HepG2 (cell line): ENCODE results near the gene MT4. TPM values are rescaled to one million over a fixed set of nuclear protein-coding genes. Genes with fewer than 3 reads are reported as not detected.

Experiments
- BRCA1 ChIP-seq: sonication (generic); formaldehyde crosslinking; IDR thresholded peaks from 2 replicates; pipeline ENCODE4 v1.4.0; 2020; ENCODE audit warnings: missing genetic modification reagents
- BRF2 ChIP-seq: sonication (generic); formaldehyde crosslinking; IDR thresholded peaks from 2 replicates; pipeline ENCODE4 v1.8.1; 2022; ENCODE audit warnings: mild to moderate bottlenecking, missing genetic modification reagents
- DNMT1 ChIP-seq: sonication (generic); formaldehyde crosslinking; IDR thresholded peaks from 2 replicates; pipeline ENCODE4 v1.5.1; 2020; ENCODE audit warnings: mild to moderate bottlenecking, missing genetic modification reagents
- GTF2F1 ChIP-seq: fragments of 150-350 bp; IDR thresholded peaks from 2 replicates; pipeline ENCODE4 v1.6.1; 2014; ENCODE audit warnings: low read length
- HNRNPH1 ChIP-seq: fragments of 200-400 bp; formaldehyde crosslinking; optimal IDR thresholded peaks from 2 replicates; pipeline ENCODE3; 2017; ENCODE audit warnings: mild to moderate bottlenecking, low read depth, low read length
- HOXA7 ChIP-seq: sonication (generic); formaldehyde crosslinking; IDR thresholded peaks from 2 replicates; pipeline ENCODE4 v1.8.1; 2022; ENCODE audit warnings: mild to moderate bottlenecking, missing genetic modification reagents, moderate library complexity
- IRX3 ChIP-seq: sonication (generic); formaldehyde crosslinking; IDR thresholded peaks from 2 replicates; pipeline ENCODE4 v1.8.1; 2023; ENCODE audit warnings: mild to moderate bottlenecking, low read depth, missing genetic modification reagents, borderline replicate concordance
- KLF12 ChIP-seq: sonication (generic); formaldehyde crosslinking; IDR thresholded peaks from 2 replicates; pipeline ENCODE4 v1.4.0; 2020; ENCODE audit warnings: missing genetic modification reagents, borderline replicate concordance
- KLF13 ChIP-seq: sonication (generic); formaldehyde crosslinking; IDR thresholded peaks from 2 replicates; pipeline ENCODE4 v1.4.0; 2020; ENCODE audit warnings: mild to moderate bottlenecking, missing genetic modification reagents
- MBD4 ChIP-seq: IDR thresholded peaks from 2 replicates; pipeline ENCODE4 v1.6.1; 2012; ENCODE audit warnings: low read length, inconsistent platforms, borderline replicate concordance
- NBN ChIP-seq: fragments of 450-650 bp; conservative IDR thresholded peaks from 2 replicates; pipeline ENCODE4 v1.6.1; 2017
- NFIC ChIP-seq: IDR thresholded peaks from 2 replicates; pipeline ENCODE4 v1.6.1; 2012; ENCODE audit warnings: mild to moderate bottlenecking, low read length, inconsistent platforms
- PPARG ChIP-seq: conservative IDR thresholded peaks from 2 replicates; pipeline ENCODE4 v1.6.1; 2016; ENCODE audit warnings: missing biosample characterization, missing genetic modification reagents
- TAF15 ChIP-seq: fragments of 200-400 bp; formaldehyde crosslinking; IDR thresholded peaks from one replicate; pipeline ENCODE4 v1.6.1; 2018; ENCODE audit warnings: mild to moderate bottlenecking, low read depth, low read length; ENCODE audit not compliant: poor library complexity, severe bottlenecking
- U2AF2 ChIP-seq: fragments of 200-400 bp; formaldehyde crosslinking; IDR thresholded peaks from 2 replicates; pipeline ENCODE4 v1.6.1; 2017; ENCODE audit warnings: low read depth, mild to moderate bottlenecking, low read length
- ZBTB4 ChIP-seq: sonication (generic); formaldehyde crosslinking; IDR thresholded peaks from 2 replicates; pipeline ENCODE4 v1.4.0; 2020; ENCODE audit warnings: missing genetic modification reagents, mild to moderate bottlenecking, borderline replicate concordance
- ZBTB7A ChIP-seq: sonication (generic); formaldehyde crosslinking; IDR thresholded peaks from 2 replicates; pipeline ENCODE4 v1.8.0; 2022; ENCODE audit warnings: mild to moderate bottlenecking, missing genetic modification reagents
- ZNF136 ChIP-seq: sonication (generic); formaldehyde crosslinking; IDR thresholded peaks from 2 replicates; pipeline ENCODE4 v1.8.1; 2022; ENCODE audit warnings: low read depth, mild to moderate bottlenecking, moderate library complexity, missing genetic modification reagents
- ZNF224 ChIP-seq: sonication (generic); formaldehyde crosslinking; IDR thresholded peaks from 2 replicates; pipeline ENCODE4 v1.5.0; 2020; ENCODE audit warnings: mild to moderate bottlenecking, missing genetic modification reagents
- ZNF256 ChIP-seq: sonication (generic); formaldehyde crosslinking; conservative IDR thresholded peaks from 2 replicates; pipeline ENCODE4 v1.4.0; 2020; ENCODE audit warnings: missing genetic modification reagents
- ZNF557 ChIP-seq: sonication (generic); formaldehyde crosslinking; IDR thresholded peaks from 2 replicates; pipeline ENCODE4 v1.4.0; 2020; ENCODE audit warnings: missing genetic modification reagents
- ZNF644 ChIP-seq: IDR thresholded peaks from 2 replicates; pipeline ENCODE4 v1.6.1; 2016; ENCODE audit warnings: low read depth
- ZNF674 ChIP-seq: sonication (generic); formaldehyde crosslinking; IDR thresholded peaks from 2 replicates; pipeline ENCODE4 v1.5.0; 2020; ENCODE audit warnings: low read depth, mild to moderate bottlenecking, missing genetic modification reagents
- polyA plus RNA-seq, 8 experiments: library from polyadenylated mRNA; depleted of rRNA in 3 of 8; stranded (reverse) in 7 of 8; unstranded in 1 of 8; fragments of >200 nt; fragmentation: Illumina TruSeq in 4 of 8; extraction: Trizol in 4 of 8; gene quantifications; 2 replicates each; pipeline versions ENCODE4 v1.2.1 to v1.2.3, GENCODE V29; 2011 to 2016; ENCODE audit warnings: low read depth in 4 of 8, missing spikeins in 1 of 8, mixed read lengths in 1 of 8; ENCODE audit not compliant: insufficient read depth in 1 of 8
- total RNA-seq, 5 experiments: library from RNA; depleted of rRNA; stranded (reverse); fragments of >200 nt; fragmentation: Illumina TruSeq; extraction: Trizol; gene quantifications; 2 replicates each; pipeline ENCODE4 v1.2.3, GENCODE V29; 2016; ENCODE audit warnings: low read depth in 1 of 5
- TF ChIP-seq, protein P1 (sequence below): sonication (generic); formaldehyde crosslinking; IDR thresholded peaks from 2 replicates; pipeline ENCODE4 v1.4.0; 2020; ENCODE audit warnings: missing genetic modification reagents
- TF ChIP-seq, protein P2 (sequence below): sonication (generic); formaldehyde crosslinking; IDR thresholded peaks from 2 replicates; pipeline ENCODE4 v1.8.0; 2022; ENCODE audit warnings: missing genetic modification reagents, mild to moderate bottlenecking, inconsistent platforms, borderline replicate concordance

The MT4 gene
- total and polyA plus RNA-seq, 2 of the 13 experiments (the other 11 are each of a cell fraction or from before 2014, with no cell fraction given): not detected

- TF ChIP-seq ZBTB4 (CRISPR knock-in tag) (peak; percentile 56; the same call in 1 of the 2 replicates), NBN (no peak), NFIC (peak; percentile 66; the same call in 1 of the 2 replicates), PPARG (CRISPR knock-in tag) (0 out of 2 replicates have a peak, but pooled peaks have one; percentile 41), KLF12 (no peak), BRCA1 (no peak; the same call in 1 of the 2 replicates), ZNF674 (no peak), IRX3 (peak; percentile 59; the same call in 1 of the 2 replicates), GTF2F1 (no peak), ZNF557 (peak; percentile 80; the same call in 1 of the 2 replicates), HNRNPH1 (no peak), HOXA7 (CRISPR knock-in tag) (no peak), TAF15 (no peak), ZNF256 (CRISPR knock-in tag) (no peak; the same call in 1 of the 2 replicates), ZBTB7A (peak; percentile 92), KLF13 (CRISPR knock-in tag) (no peak), BRF2 (CRISPR knock-in tag) (no peak), ZNF224 (CRISPR knock-in tag) (no peak), U2AF2 (no peak), DNMT1 (CRISPR knock-in tag) (no peak), ZNF644 (CRISPR knock-in tag) (no peak), MBD4 (no peak), ZNF136 (no peak)
- TF ChIP-seq, protein P1, sequence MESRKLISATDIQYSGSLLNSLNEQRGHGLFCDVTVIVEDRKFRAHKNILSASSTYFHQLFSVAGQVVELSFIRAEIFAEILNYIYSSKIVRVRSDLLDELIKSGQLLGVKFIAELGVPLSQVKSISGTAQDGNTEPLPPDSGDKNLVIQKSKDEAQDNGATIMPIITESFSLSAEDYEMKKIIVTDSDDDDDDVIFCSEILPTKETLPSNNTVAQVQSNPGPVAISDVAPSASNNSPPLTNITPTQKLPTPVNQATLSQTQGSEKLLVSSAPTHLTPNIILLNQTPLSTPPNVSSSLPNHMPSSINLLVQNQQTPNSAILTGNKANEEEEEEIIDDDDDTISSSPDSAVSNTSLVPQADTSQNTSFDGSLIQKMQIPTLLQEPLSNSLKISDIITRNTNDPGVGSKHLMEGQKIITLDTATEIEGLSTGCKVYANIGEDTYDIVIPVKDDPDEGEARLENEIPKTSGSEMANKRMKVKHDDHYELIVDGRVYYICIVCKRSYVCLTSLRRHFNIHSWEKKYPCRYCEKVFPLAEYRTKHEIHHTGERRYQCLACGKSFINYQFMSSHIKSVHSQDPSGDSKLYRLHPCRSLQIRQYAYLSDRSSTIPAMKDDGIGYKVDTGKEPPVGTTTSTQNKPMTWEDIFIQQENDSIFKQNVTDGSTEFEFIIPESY (CRISPR knock-in tag): peak; percentile 79; the same call in 1 of the 2 replicates
- TF ChIP-seq, protein P2, sequence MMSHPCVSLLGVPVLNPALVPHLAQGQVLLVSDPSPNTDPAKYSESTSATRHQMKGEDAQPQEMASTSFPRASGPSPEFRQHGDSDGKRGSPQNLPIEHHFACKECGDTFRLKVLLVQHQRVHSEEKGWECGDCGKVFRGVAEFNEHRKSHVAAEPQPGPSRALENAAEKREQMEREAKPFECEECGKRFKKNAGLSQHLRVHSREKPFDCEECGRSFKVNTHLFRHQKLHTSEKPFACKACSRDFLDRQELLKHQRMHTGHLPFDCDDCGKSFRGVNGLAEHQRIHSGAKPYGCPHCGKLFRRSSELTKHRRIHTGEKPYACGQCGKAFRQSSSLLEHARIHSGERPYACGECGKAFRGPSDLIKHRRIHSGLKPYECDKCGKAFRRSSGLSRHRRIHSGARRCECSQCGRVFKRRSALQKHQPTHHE: peak; percentile 71; the same call in 1 of the 2 replicates
These were observed 42.3 kb downstream of the MT4 start (continued) for GRCh38 chr16:56607109-56607618.
